ENCODE data around the gene SFXN5. TPM values are rescaled to one million over a fixed set of nuclear protein-coding genes. Genes with fewer than 3 reads are reported as not detected.

The SFXN5 gene
- total RNA-seq, 4 donors from 2014 or later, result 8.4 to 18.3 (median 15.3) TPM

- DNase-seq (ENCODE audit: low spot score in 2 of 2), result no peak
- intact Hi-C loops (cut with DNase I; ENCODE audit: low total_unique reads), result no loop called here
- H3K4me3 ChIP-seq (ENCODE audit: low read depth, poor library complexity, severe bottlenecking), result no peak overlapping the region
- WGBS, 2 donors, result 79 to 81% methylated on average over 2 of the region's 2 CpGs
- TF ChIP-seq CTCF (IDR thresholded peaks at IDR 0.05) (no peak), POLR2A (IDR thresholded peaks at IDR 0.05) (no peak)
Observed at GRCh38 chr2:72982219-72982618, 89.3 kb downstream of the SFXN5 start.

GRCh38 chr2:72981536-72981935 lies 90.0 kb downstream of the SFXN5 start:
- DNase-seq (ENCODE audit: low spot score in 2 of 2), result no peak
- intact Hi-C loops (cut with DNase I; ENCODE audit: low total_unique reads), result no loop called here
- TF ChIP-seq CTCF (IDR thresholded peaks at IDR 0.05) (no peak), POLR2A (IDR thresholded peaks at IDR 0.05) (no peak)
- H3K4me3 ChIP-seq (ENCODE audit: low read depth, poor library complexity, severe bottlenecking), result no peak overlapping the region
- WGBS, 2 donors, result 87 to 90% methylated on average over 5 of the region's 5 CpGs

- no peak overlapping the region for H3K4me3 ChIP-seq (ENCODE audit: low read depth, poor library complexity, severe bottlenecking)
- no peak for TF ChIP-seq CTCF (IDR thresholded peaks at IDR 0.05)
- no peak for TF ChIP-seq POLR2A (IDR thresholded peaks at IDR 0.05)
- intact Hi-C loops (cut with DNase I; ENCODE audit: low total_unique reads), result no loop called here
- DNase-seq (ENCODE audit: low spot score in 2 of 2), result no peak
- WGBS, 2 donors, result 91% methylated on average over 11 of the region's 11 CpGs
Observed at GRCh38 chr2:72980535-72981217, 90.8 kb downstream of the SFXN5 start.

- H3K4me3 ChIP-seq (ENCODE audit: low read depth, poor library complexity, severe bottlenecking), result no peak overlapping the region
- DNase-seq (ENCODE audit: low spot score in 2 of 2), result no peak
- no peak for TF ChIP-seq CTCF (IDR thresholded peaks at IDR 0.05)
- TF ChIP-seq POLR2A (IDR thresholded peaks at IDR 0.05), result no peak
- intact Hi-C loops (cut with DNase I; ENCODE audit: low total_unique reads), result no loop called here
- 46 to 47% methylated on average over 3 of the region's 3 CpGs for WGBS, 2 donors
Observed at GRCh38 chr2:72979896-72980295, 91.6 kb downstream of the SFXN5 start.

GRCh38 chr2:72975017-72975416 lies 96.5 kb downstream of the SFXN5 start:
- TF ChIP-seq CTCF (IDR thresholded peaks at IDR 0.05) (no peak), POLR2A (IDR thresholded peaks at IDR 0.05) (no peak)
- H3K4me3 ChIP-seq (ENCODE audit: low read depth, poor library complexity, severe bottlenecking), result no peak overlapping the region
- DNase-seq (ENCODE audit: low spot score in 2 of 2), result no peak
- 65 to 77% methylated on average over 3 of the region's 3 CpGs for WGBS, 2 donors
- intact Hi-C loops (cut with DNase I; ENCODE audit: low total_unique reads), result no loop called here

GRCh38 chr2:72974436-72974754 lies 97.1 kb downstream of the SFXN5 start:
- TF ChIP-seq CTCF (IDR thresholded peaks at IDR 0.05) (no peak), POLR2A (IDR thresholded peaks at IDR 0.05) (no peak)
- 76 to 77% methylated on average over 2 of the region's 2 CpGs for WGBS, 2 donors
- intact Hi-C loops (cut with DNase I; ENCODE audit: low total_unique reads), result no loop called here
- no peak overlapping the region for H3K4me3 ChIP-seq (ENCODE audit: low read depth, poor library complexity, severe bottlenecking)
- no peak for DNase-seq (ENCODE audit: low spot score in 2 of 2)
